Breast epithelium (tissue), 4 donors: ENCODE results near the gene ZCCHC3. TPM values are rescaled to one million over a fixed set of nuclear protein-coding genes. Genes with fewer than 3 reads are reported as not detected.

ENCODE experiments used
- DNase-seq, 2 donors: peaks; one replicate each; pipeline ENCODE4 v3.0.0-alpha.2; 2019; ENCODE audit warnings: low spot score in 2 of 2
- H3K27ac ChIP-seq, 2 donors: fragments of 200-600 bp; sonication (generic) in 1 of 2; one replicate each; pipeline ENCODE4 v1.5.1; 2016 to 2019; ENCODE audit warnings: mild to moderate bottlenecking in 1 of 2
- H3K27me3 ChIP-seq, 2 donors: fragments of 200-600 bp; sonication (generic) in 1 of 2; one replicate each; pipeline versions ENCODE4 v1.5.1 to v1.6.0; 2017 to 2019; ENCODE audit warnings: control low read depth in 1 of 2, mild to moderate bottlenecking in 1 of 2
- H3K36me3 ChIP-seq: fragments of 200-600 bp; one replicate; pipeline ENCODE4 v1.5.1; 2019
- H3K4me1 ChIP-seq, 2 donors: fragments of 200-600 bp; sonication (generic); one replicate each; pipeline ENCODE4 v1.5.1; 2016 to 2019; ENCODE audit warnings: control low read depth in 1 of 2
- H3K4me3 ChIP-seq, 3 donors: fragments of 200-600 bp; sonication (generic); 1 replicate in 2 of 3; 2 replicates in 1 of 3; pipeline ENCODE4 v1.5.1; 2016 to 2019; ENCODE audit warnings: mild to moderate bottlenecking in 3 of 3, moderate library complexity in 2 of 3
- H3K9me3 ChIP-seq, 2 donors: fragments of 200-600 bp; sonication (generic) in 1 of 2; one replicate each; pipeline ENCODE4 v1.5.1; 2016 to 2019; ENCODE audit warnings: control low read depth in 1 of 2
- CTCF ChIP-seq, 3 donors: fragments of 450-650 bp; IDR thresholded peaks; one replicate each; pipeline ENCODE4 v1.5.1; 2016 to 2017; ENCODE audit warnings: antibody characterized with exemption in 3 of 3, mild to moderate bottlenecking in 3 of 3, moderate library complexity in 3 of 3
- POLR2A ChIP-seq: fragments of 450-650 bp; IDR thresholded peaks from one replicate; pipeline ENCODE4 v1.6.1; 2016; ENCODE audit warnings: antibody characterized with exemption, mild to moderate bottlenecking, moderate library complexity
- POLR2AphosphoS5 ChIP-seq, 3 donors: sonication (generic); formaldehyde crosslinking; IDR thresholded peaks; one replicate each; pipeline ENCODE4 v1.6.1; 2017; ENCODE audit warnings: antibody characterized with exemption in 3 of 3
- intact Hi-C: fragments of 100-400 bp; cut with DNase I; formaldehyde crosslinking; loops from one replicate; pipeline ENCODE4 v1.15.1; 2023; ENCODE audit warnings: low total_unique reads
- total RNA-seq, 3 donors: library from RNA; depleted of rRNA; stranded (reverse); fragments of >200 nt; gene quantifications; one replicate each; pipeline ENCODE4 v1.1.0, GENCODE V29; 2016

Gene ZCCHC3
- total RNA-seq, 3 donors from 2014 or later = 10.1 to 14.0 (median 11.5) TPM

DNA sequence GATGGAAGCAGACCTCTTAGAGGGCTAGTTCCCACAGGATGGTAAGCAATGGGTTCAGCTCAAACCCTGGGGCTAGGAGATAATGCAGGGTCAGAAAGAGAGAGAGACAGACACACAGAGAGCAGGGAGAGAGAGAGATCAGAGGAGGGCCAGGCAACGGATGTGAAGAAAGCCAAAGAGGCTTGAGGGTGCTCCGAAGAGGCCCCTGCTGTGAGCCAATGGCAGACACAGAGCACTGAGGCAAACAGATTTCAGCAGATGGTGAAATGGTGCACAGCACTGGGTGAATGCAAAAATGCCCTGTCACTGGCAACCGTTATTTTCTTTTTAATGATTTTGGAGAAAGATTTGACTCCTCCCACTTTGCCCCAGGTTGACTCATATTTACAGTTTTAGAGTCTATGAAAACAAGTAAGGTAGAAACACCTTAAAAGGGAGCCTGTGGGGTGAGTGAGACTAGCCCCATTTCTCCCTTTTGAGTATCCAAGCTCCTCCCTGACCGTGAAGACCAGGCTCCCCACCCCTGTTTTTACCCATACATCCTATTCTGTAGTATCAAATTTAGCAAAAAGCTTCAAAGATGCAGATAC is 39.0 kb upstream of the ZCCHC3 start:
- Histone ChIP-seq H3K36me3 (no peaks in the 10 kb centered on the region), H3K27me3 (no peaks in the 10 kb centered on the region), H3K4me3 (no peak overlapping the region), H3K9me3 (no peaks in the 10 kb centered on the region), H3K4me1 (no peaks in the 10 kb centered on the region), H3K27ac (no peak overlapping the region)
- TF ChIP-seq POLR2AphosphoS5 (IDR thresholded peaks at IDR 0.05) (no peak), POLR2A (no peak), CTCF (IDR thresholded peaks at IDR 0.05) (no peak)
- intact Hi-C loops = no loop called here
- DNase-seq = no peak

DNA sequence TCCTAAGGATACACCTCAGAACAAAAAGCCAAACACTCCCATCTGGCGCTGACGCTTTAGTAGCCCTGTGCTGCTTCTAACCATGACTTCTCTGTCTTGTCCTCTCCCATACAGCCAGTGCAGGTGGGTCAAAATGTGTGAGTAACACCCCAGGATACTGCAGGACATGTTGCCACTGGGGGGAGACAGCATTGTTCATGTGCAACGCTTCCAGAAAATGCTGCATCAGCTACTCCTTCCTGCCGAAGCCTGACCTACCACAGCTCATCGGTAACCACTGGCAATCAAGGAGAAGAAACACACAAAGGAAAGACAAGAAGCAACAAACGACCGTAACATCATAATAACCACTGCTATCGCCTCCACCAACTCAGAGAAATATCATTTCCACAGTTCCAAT is 38.4 kb upstream of the ZCCHC3 start:
- no peak overlapping the region for H3K4me3 ChIP-seq
- no peak overlapping the region for H3K27ac ChIP-seq
- no peak for DNase-seq
- no peaks in the 10 kb centered on the region for H3K4me1 ChIP-seq
- no peak for TF ChIP-seq POLR2AphosphoS5 (IDR thresholded peaks at IDR 0.05)
- no peak for TF ChIP-seq POLR2A
- TF ChIP-seq CTCF (IDR thresholded peaks at IDR 0.05) = no peak
- intact Hi-C loops = no loop called here
- H3K27me3 ChIP-seq = no peaks in the 10 kb centered on the region
- H3K36me3 ChIP-seq = no peaks in the 10 kb centered on the region
- no peaks in the 10 kb centered on the region for H3K9me3 ChIP-seq

DNA sequence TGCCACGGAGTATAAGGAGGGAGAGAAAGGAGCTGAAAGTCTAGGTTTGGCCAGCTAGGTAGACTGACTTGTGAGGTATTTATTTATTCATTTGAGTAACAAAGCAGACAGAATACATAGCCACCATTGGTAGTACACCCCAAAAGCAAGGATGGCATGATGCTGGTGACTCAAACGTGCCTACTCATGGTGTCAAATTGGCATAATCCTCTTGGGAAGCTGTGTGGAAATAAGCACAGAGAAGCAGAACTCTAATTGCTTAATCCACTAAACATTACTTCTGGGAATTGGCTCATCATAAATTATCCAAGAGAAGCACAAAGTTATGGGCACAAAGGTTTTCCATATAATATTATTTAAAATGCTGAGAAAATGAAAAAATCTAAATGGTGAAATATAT is 37.4 kb upstream of the ZCCHC3 start:
- Histone ChIP-seq H3K4me3 (no peak overlapping the region), H3K36me3 (no peaks in the 10 kb centered on the region), H3K27me3 (no peaks in the 10 kb centered on the region), H3K9me3 (no peaks in the 10 kb centered on the region), H3K4me1 (no peaks in the 10 kb centered on the region), H3K27ac (no peak overlapping the region)
- intact Hi-C loops = no loop called here
- TF ChIP-seq POLR2A = no peak
- no peak for TF ChIP-seq CTCF (IDR thresholded peaks at IDR 0.05)
- no peak for TF ChIP-seq POLR2AphosphoS5 (IDR thresholded peaks at IDR 0.05)
- no peak for DNase-seq

DNA sequence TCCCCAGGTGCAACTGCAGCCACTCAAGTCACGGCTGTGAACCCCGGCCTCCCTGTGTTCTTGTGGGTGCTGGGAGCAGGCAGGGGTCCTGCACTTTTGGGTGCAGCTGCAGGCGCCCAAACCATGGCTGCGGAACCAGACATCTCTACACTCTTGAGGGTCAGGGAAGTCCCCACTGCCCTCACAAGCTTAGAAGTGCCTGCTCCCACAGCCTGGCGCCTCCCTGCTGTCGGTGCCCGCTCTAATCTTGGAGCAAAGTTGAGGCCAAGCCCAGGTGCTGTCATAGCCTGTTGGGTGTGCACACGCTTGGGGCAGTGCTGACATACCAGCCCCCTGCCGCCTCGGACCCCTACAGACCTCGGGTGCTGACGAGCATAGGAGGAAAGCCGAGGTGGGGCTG is 33.7 kb upstream of the ZCCHC3 start:
- Histone ChIP-seq H3K4me3 (no peak overlapping the region), H3K27me3 (no peaks in the 10 kb centered on the region), H3K4me1 (no peaks in the 10 kb centered on the region), H3K36me3 (no peaks in the 10 kb centered on the region), H3K9me3 (no peaks in the 10 kb centered on the region), H3K27ac (no peak overlapping the region)
- DNase-seq = no peak
- TF ChIP-seq POLR2A (no peak), CTCF (IDR thresholded peaks at IDR 0.05) (no peak), POLR2AphosphoS5 (IDR thresholded peaks at IDR 0.05) (no peak)
- intact Hi-C loops = no loop called here

DNA sequence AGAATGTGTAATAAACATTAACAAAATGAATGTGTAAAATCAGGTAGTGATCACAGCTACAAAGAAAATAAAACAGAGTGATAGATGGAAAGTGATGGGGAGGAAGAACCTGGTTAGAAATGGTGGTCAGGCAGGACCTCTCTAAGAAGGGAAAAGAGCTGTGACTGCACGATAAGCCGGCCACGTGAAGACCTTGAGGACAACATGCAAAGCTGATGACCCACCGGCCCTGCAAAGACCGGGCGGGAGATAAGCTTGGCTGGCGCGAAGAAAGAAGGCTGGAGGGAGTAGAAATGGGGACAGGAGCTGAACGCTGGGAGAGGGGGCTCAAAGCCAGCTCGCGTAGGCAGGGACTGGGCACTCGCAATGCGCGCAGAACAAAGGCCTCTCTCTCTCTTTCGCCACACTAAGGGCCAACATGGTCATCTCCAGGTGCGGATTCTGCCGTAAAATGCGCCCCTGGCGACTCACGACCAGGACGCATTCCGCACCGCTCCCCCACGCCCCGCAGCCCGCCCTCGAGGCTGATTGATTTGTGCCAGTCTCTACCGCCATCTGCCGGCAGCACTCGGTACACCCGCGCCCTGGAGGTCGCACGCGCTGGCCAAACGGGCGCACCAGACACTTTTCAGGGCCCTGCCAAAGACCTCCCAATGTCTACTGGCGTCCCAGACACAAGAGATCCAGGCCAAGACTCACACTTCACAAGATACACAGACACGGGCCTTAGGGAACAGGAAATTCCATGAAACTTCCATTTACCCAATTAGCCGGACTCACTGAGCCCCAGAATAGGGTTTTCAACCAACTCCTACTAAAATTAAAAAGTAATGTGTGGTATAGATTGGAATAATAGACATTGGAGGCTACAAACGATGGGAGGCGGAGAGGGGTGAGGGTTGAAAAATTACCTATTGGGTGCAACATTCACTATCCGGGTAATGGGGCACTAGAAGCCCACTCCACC is 30.5 kb upstream of the ZCCHC3 start:
- Histone ChIP-seq H3K27ac (peak overlapping the region in 1 of 2 donors; percentile 22), H3K27me3 (no peaks in the 10 kb centered on the region), H3K4me3 (peak overlapping the region; percentile 38 to 68 (median 54)), H3K4me1 (no peaks in the 10 kb centered on the region), H3K36me3 (no peaks in the 10 kb centered on the region), H3K9me3 (no peaks in the 10 kb centered on the region)
- peak; percentile 50 to 78 for DNase-seq
- intact Hi-C loops = no loop called here
- TF ChIP-seq POLR2A (no peak), POLR2AphosphoS5 (IDR thresholded peaks at IDR 0.05) (peak in 1 of 3 donors; percentile 33), CTCF (IDR thresholded peaks at IDR 0.05) (peak; percentile 91 to 94 (median 93))
